ENCODE data around the gene ANKFY1. TPM values are rescaled to one million over a fixed set of nuclear protein-coding genes. Genes with fewer than 3 reads are reported as not detected.

The ANKFY1 gene
- total RNA-seq, 1 experiment from 2014 or later: 46.8 TPM

DNA sequence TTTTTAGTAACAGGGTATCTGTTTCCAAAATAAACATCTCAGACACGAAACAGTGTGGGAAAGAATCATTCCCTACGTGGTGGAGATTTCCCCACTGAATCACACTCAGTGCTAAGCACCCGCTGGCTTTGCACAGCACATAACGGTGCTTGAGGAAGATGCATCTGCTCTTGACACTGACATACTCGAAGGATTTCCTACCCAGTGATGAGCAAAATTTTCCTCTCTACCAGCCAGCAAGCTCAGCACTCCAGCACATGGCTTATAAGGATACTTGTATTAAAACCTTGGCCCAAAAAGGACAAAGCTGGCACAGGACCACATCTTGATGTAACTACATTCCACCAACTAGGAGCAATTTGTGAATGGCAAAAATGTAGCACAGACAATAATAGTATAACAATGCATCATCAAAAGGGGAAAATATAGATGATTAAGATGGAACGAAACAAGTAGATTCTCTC lies 59.0 kb downstream of the ANKFY1 start (continued):
- TF ChIP-seq CTCF (IDR thresholded peaks at IDR 0.05): no peak
- TF ChIP-seq MLX (CRISPR knock-in tag; IDR thresholded peaks at IDR 0.05): no peak
- TF ChIP-seq ZNF423 (CRISPR knock-in tag; IDR thresholded peaks at IDR 0.05): no peak
- no peak for TF ChIP-seq AFF4 (CRISPR knock-in tag; IDR thresholded peaks at IDR 0.05; ENCODE audit: borderline replicate concordance)
- no peak for TF ChIP-seq OVOL2 (CRISPR knock-in tag; IDR thresholded peaks at IDR 0.05; ENCODE audit: borderline replicate concordance)
- TF ChIP-seq, protein P1, sequence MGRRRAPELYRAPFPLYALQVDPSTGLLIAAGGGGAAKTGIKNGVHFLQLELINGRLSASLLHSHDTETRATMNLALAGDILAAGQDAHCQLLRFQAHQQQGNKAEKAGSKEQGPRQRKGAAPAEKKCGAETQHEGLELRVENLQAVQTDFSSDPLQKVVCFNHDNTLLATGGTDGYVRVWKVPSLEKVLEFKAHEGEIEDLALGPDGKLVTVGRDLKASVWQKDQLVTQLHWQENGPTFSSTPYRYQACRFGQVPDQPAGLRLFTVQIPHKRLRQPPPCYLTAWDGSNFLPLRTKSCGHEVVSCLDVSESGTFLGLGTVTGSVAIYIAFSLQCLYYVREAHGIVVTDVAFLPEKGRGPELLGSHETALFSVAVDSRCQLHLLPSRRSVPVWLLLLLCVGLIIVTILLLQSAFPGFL (CRISPR knock-in tag; IDR thresholded peaks at IDR 0.05; ENCODE audit: borderline replicate concordance): no peak

DNA sequence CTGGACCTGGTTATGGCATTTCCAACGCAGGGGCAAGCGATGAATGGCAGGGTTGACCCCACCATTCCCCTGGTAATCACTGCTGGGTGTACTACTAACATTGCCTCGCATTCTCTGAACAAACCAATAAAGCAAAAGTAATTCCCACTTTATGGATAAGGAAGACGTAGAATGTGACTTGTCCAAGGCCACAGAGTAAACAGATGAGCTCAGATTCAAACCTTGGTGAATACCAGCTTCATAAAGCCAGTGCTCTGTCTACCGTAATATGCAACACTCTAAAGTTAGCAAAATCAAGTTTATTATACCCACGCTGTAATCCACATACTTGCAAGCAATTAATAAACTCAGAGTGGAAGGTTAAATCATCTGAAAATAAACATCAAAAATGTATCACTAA lies 59.6 kb downstream of the ANKFY1 start:
- Mint-ChIP-seq H3K4me3 (no peak overlapping the region), H3K4me1 (no peaks in the 10 kb centered on the region), H3K27me3 (ENCODE audit: low read depth) (no peaks in the 10 kb centered on the region), H3K9me3 (no peaks in the 10 kb centered on the region), H3K27ac (no peak overlapping the region), H3K36me3 (peaks cover 52% of the 10 kb centered on the region)
- ATAC-seq: no peak
- ChIA-PET POLR2A (interaction anchor here (0.7 kb wide), 1 partner anchor 272 kb away, joined by 3 read pairs; no protein-coding TSS in a partner anchor), CTCF (no interaction called here)
- TF ChIP-seq FOXK1 (CRISPR knock-in tag; IDR thresholded peaks at IDR 0.05) (no peak), CREB1 (CRISPR knock-in tag; IDR thresholded peaks at IDR 0.05) (no peak), ESRRA (CRISPR knock-in tag; IDR thresholded peaks at IDR 0.05; ENCODE audit: borderline replicate concordance) (no peak), NR1H2 (CRISPR knock-in tag; IDR thresholded peaks at IDR 0.05) (no peak), ZNF138 (CRISPR knock-in tag; conservative IDR thresholded peaks at IDR 0.05) (no peak), IRF1 (CRISPR knock-in tag; IDR thresholded peaks at IDR 0.05) (no peak), MLX (CRISPR knock-in tag; IDR thresholded peaks at IDR 0.05) (no peak), ATF3 (CRISPR knock-in tag; conservative IDR thresholded peaks at IDR 0.05) (no peak), SOX15 (CRISPR knock-in tag; IDR thresholded peaks at IDR 0.05) (no peak), TEAD4 (CRISPR knock-in tag; IDR thresholded peaks at IDR 0.05) (no peak), ZNF121 (CRISPR knock-in tag; IDR thresholded peaks at IDR 0.05) (no peak), ZMAT4 (CRISPR knock-in tag; IDR thresholded peaks at IDR 0.05) (no peak), RORB (CRISPR knock-in tag; IDR thresholded peaks at IDR 0.05) (no peak), ATF6 (CRISPR knock-in tag; IDR thresholded peaks at IDR 0.05) (no peak)
- TF ChIP-seq, protein P1 (CRISPR knock-in tag; IDR thresholded peaks at IDR 0.05; ENCODE audit: borderline replicate concordance): no peak
- TF ChIP-seq, protein P2, sequence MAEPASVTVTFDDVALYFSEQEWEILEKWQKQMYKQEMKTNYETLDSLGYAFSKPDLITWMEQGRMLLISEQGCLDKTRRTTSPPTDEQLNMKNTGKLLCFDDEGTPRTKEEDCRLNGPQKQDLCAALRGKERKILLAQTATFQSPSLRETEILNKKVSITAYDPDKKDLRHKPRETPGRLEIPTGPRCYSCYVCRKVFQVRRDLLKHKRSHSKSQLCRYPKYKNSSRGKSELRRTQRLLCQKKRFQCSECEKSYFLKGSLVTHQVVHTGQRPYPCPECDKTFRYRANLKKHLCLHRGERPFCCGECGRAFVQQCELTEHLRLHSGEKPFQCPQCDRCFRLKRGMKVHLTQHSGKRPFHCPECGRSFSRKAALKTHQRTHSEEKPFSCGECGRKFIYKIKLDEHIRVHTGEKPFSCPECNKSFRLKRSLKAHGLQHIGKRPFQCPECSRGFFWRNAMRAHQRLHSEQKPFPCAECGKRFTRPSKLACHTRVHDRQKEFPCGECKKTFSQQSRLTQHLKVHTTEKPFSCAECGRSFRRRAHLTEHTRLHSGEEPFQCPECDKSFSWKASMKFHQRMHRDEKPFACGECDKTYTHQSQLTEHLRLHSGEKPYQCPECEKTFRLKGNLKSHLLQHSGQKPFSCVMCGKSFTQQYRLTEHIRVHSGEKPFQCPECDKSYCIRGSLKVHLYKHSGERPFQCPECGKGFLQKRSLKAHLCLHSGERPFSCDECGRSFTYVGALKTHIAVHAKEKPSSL (CRISPR knock-in tag; conservative IDR thresholded peaks at IDR 0.05): no peak
- no peak for DNase-seq (ENCODE audit: low spot score)
